GM23338 (cell line): ENCODE data around the gene TGFBRAP1. TPM values are rescaled to one million over a fixed set of nuclear protein-coding genes. Genes with fewer than 3 reads are reported as not detected.

Source experiments
- ATAC-seq: fragments of 200-7000 bp; cut with Tn5 transposase; 3 replicates; pipeline ENCODE4 v1.9.1; 2020
- DNase-seq: peaks from one replicate; pipeline ENCODE4 v3.0.0-alpha.2; 2015; ENCODE audit warnings: low spot score
- H2AFZ ChIP-seq: fragments of 200-600 bp; sonication (generic); 2 replicates; pipeline ENCODE4 v1.8.0; 2016; ENCODE audit warnings: antibody characterized with exemption, mild to moderate bottlenecking, moderate library complexity
- H3F3A ChIP-seq: fragments of 200-600 bp; sonication (generic); replicated peaks from 2 replicates; pipeline ENCODE4 v1.8.0; 2017; ENCODE audit warnings: antibody characterized with exemption, mixed run types, low read depth
- H3K27ac ChIP-seq: fragments of 200-600 bp; sonication (generic); 2 replicates; pipeline ENCODE4 v1.6.1; 2016; ENCODE audit warnings: low read depth
- H3K27me3 ChIP-seq: fragments of 200-600 bp; sonication (generic); 2 replicates; pipeline ENCODE4 v1.8.0; 2016; ENCODE audit warnings: mild to moderate bottlenecking, mixed run types, moderate library complexity; ENCODE audit not compliant: insufficient read depth
- H3K36me3 ChIP-seq: fragments of 200-600 bp; sonication (generic); 2 replicates; pipeline ENCODE4 v1.8.0; 2016; ENCODE audit warnings: mild to moderate bottlenecking; ENCODE audit not compliant: insufficient read depth
- H3K4me1 ChIP-seq: fragments of 200-600 bp; sonication (generic); 2 replicates; pipeline ENCODE4 v1.8.0; 2016; ENCODE audit warnings: mild to moderate bottlenecking, moderate library complexity; ENCODE audit not compliant: insufficient read depth
- H3K4me2 ChIP-seq: fragments of 200-600 bp; sonication (generic); 2 replicates; pipeline ENCODE4 v1.7.1; 2017; ENCODE audit warnings: mixed run types
- H3K4me3 ChIP-seq: fragments of 200-600 bp; sonication (generic); 2 replicates; pipeline ENCODE4 v1.6.1; 2016; ENCODE audit warnings: mixed run types
- H3K79me2 ChIP-seq: fragments of 200-600 bp; sonication (generic); replicated peaks from 2 replicates; pipeline ENCODE4 v1.8.0; 2017; ENCODE audit warnings: mild to moderate bottlenecking; ENCODE audit not compliant: insufficient read depth
- H3K9me2 ChIP-seq: fragments of 200-600 bp; sonication (generic); 2 replicates; pipeline ENCODE4 v1.8.0; 2017; ENCODE audit not compliant: insufficient read depth
- H4K20me1 ChIP-seq: fragments of 200-600 bp; sonication (generic); replicated peaks from 2 replicates; pipeline ENCODE4 v1.8.0; 2017; ENCODE audit warnings: mild to moderate bottlenecking; ENCODE audit not compliant: insufficient read depth
- H3K27ac Mint-ChIP-seq: 2 replicates; pipeline ENCODE4 v1.8.0; 2020; ENCODE audit warnings: inconsistent platforms, mild to moderate bottlenecking, moderate library complexity, mixed read lengths
- H3K27me3 Mint-ChIP-seq: 3 replicates; pipeline ENCODE4 v1.8.0; 2022; ENCODE audit warnings: low read depth, mild to moderate bottlenecking, moderate library complexity, mixed read lengths, inconsistent platforms; ENCODE audit not compliant: insufficient read depth, poor library complexity
- H3K36me3 Mint-ChIP-seq: 3 replicates; pipeline ENCODE4 v1.8.0; 2021; ENCODE audit warnings: low read depth, mild to moderate bottlenecking, inconsistent platforms, moderate library complexity, mixed read lengths
- H3K4me1 Mint-ChIP-seq: 3 replicates; pipeline ENCODE4 v1.8.0; 2020; ENCODE audit warnings: mild to moderate bottlenecking, inconsistent platforms, mixed read lengths
- H3K4me3 Mint-ChIP-seq: 3 replicates; pipeline ENCODE4 v1.8.0; 2021; ENCODE audit warnings: moderate library complexity, mild to moderate bottlenecking, inconsistent platforms, mixed read lengths
- H3K9me3 Mint-ChIP-seq: 3 replicates; pipeline ENCODE4 v1.8.0; 2020; ENCODE audit warnings: moderate library complexity, mild to moderate bottlenecking, inconsistent platforms, mixed read lengths
- CREB1 ChIP-seq: fragments of 250-450 bp; sonication (Bioruptor Pico); IDR thresholded peaks from 2 replicates; pipeline ENCODE4 v1.5.0; 2020; ENCODE audit warnings: low read depth, mild to moderate bottlenecking, moderate library complexity
- EZH2phosphoT487 ChIP-seq: fragments of 200-600 bp; sonication (generic); IDR thresholded peaks from one replicate; pipeline ENCODE4 v1.8.1; 2018; ENCODE audit warnings: antibody characterized with exemption; ENCODE audit not compliant: unreplicated experiment
- JUNB ChIP-seq: IDR thresholded peaks from one replicate; pipeline ENCODE4 v1.6.1; 2016; ENCODE audit warnings: antibody characterized with exemption; ENCODE audit not compliant: unreplicated experiment
- STAT1 ChIP-seq: IDR thresholded peaks from one replicate; pipeline ENCODE4 v1.6.1; 2016; ENCODE audit warnings: antibody characterized with exemption; ENCODE audit not compliant: unreplicated experiment
- ZNF331 ChIP-seq: fragments of 250-450 bp; sonication (Bioruptor Pico); IDR thresholded peaks from 2 replicates; pipeline ENCODE4 v1.5.0; 2020; ENCODE audit warnings: low read depth, mild to moderate bottlenecking, moderate library complexity
- polyA plus RNA-seq: library from polyadenylated mRNA; unstranded; fragments of >200 nt; fragmentation: Nextera tagmentation; extraction: Ambion mirVana; gene quantifications from 2 replicates; pipeline ENCODE4 v1.2.1, GENCODE V29; 2016
- total RNA-seq: library from RNA; depleted of rRNA; stranded (reverse); fragments of >200 nt; shearing (Covaris generic); gene quantifications from 2 replicates; pipeline ENCODE4 v1.2.3, GENCODE V29; 2014
- TF ChIP-seq, protein P1 (sequence below): IDR thresholded peaks from 2 replicates; pipeline ENCODE4 v1.6.1; 2016; ENCODE audit warnings: antibody characterized with exemption
- TF ChIP-seq, protein P2 (sequence below): fragments of 250-450 bp; sonication (Bioruptor Pico); IDR thresholded peaks from 2 replicates; pipeline ENCODE4 v1.5.0; 2020; ENCODE audit warnings: mild to moderate bottlenecking, moderate library complexity

Gene TGFBRAP1
- total and polyA plus RNA-seq, 2 experiments from 2014 or later = 6.3 to 23.5 TPM

DNA sequence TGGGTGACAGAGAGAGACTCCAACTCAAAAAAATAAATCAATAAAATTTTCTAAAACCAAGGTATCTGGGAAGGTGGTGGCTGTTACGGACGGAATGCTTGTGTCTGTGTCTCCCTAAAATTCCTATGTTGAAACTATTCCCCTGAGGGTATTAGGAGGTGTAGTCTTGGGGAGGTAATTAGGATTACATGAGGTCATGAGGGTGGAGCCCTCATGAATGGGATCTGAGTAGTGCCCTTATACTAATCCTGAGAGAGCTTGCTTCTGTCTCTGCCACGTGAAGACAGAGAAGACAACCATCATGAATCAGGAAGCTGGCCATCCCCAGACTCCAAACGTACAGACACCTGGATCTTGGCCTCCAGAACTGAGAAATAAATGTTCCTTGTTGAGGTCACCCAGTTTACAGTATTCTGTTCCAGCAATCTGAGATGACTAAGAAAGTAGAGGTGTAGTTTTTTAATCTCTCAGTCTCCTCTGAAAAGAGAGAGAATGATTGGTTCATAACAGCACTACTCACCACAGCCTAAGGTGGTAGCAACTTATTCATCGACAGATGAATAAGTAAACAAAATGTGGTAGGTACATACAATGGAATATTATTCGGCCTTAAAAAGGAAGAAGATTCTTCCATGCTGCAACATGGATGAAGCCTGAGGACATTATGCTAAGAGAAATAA lies 38.4 kb downstream of the TGFBRAP1 start (continued):
- TF ChIP-seq ZNF331 = no peak
- TF ChIP-seq, protein P1, sequence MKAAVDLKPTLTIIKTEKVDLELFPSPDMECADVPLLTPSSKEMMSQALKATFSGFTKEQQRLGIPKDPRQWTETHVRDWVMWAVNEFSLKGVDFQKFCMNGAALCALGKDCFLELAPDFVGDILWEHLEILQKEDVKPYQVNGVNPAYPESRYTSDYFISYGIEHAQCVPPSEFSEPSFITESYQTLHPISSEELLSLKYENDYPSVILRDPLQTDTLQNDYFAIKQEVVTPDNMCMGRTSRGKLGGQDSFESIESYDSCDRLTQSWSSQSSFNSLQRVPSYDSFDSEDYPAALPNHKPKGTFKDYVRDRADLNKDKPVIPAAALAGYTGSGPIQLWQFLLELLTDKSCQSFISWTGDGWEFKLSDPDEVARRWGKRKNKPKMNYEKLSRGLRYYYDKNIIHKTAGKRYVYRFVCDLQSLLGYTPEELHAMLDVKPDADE = no peak
- no peak for TF ChIP-seq JUNB
- TF ChIP-seq EZH2phosphoT487 = no peak
- TF ChIP-seq, protein P2, sequence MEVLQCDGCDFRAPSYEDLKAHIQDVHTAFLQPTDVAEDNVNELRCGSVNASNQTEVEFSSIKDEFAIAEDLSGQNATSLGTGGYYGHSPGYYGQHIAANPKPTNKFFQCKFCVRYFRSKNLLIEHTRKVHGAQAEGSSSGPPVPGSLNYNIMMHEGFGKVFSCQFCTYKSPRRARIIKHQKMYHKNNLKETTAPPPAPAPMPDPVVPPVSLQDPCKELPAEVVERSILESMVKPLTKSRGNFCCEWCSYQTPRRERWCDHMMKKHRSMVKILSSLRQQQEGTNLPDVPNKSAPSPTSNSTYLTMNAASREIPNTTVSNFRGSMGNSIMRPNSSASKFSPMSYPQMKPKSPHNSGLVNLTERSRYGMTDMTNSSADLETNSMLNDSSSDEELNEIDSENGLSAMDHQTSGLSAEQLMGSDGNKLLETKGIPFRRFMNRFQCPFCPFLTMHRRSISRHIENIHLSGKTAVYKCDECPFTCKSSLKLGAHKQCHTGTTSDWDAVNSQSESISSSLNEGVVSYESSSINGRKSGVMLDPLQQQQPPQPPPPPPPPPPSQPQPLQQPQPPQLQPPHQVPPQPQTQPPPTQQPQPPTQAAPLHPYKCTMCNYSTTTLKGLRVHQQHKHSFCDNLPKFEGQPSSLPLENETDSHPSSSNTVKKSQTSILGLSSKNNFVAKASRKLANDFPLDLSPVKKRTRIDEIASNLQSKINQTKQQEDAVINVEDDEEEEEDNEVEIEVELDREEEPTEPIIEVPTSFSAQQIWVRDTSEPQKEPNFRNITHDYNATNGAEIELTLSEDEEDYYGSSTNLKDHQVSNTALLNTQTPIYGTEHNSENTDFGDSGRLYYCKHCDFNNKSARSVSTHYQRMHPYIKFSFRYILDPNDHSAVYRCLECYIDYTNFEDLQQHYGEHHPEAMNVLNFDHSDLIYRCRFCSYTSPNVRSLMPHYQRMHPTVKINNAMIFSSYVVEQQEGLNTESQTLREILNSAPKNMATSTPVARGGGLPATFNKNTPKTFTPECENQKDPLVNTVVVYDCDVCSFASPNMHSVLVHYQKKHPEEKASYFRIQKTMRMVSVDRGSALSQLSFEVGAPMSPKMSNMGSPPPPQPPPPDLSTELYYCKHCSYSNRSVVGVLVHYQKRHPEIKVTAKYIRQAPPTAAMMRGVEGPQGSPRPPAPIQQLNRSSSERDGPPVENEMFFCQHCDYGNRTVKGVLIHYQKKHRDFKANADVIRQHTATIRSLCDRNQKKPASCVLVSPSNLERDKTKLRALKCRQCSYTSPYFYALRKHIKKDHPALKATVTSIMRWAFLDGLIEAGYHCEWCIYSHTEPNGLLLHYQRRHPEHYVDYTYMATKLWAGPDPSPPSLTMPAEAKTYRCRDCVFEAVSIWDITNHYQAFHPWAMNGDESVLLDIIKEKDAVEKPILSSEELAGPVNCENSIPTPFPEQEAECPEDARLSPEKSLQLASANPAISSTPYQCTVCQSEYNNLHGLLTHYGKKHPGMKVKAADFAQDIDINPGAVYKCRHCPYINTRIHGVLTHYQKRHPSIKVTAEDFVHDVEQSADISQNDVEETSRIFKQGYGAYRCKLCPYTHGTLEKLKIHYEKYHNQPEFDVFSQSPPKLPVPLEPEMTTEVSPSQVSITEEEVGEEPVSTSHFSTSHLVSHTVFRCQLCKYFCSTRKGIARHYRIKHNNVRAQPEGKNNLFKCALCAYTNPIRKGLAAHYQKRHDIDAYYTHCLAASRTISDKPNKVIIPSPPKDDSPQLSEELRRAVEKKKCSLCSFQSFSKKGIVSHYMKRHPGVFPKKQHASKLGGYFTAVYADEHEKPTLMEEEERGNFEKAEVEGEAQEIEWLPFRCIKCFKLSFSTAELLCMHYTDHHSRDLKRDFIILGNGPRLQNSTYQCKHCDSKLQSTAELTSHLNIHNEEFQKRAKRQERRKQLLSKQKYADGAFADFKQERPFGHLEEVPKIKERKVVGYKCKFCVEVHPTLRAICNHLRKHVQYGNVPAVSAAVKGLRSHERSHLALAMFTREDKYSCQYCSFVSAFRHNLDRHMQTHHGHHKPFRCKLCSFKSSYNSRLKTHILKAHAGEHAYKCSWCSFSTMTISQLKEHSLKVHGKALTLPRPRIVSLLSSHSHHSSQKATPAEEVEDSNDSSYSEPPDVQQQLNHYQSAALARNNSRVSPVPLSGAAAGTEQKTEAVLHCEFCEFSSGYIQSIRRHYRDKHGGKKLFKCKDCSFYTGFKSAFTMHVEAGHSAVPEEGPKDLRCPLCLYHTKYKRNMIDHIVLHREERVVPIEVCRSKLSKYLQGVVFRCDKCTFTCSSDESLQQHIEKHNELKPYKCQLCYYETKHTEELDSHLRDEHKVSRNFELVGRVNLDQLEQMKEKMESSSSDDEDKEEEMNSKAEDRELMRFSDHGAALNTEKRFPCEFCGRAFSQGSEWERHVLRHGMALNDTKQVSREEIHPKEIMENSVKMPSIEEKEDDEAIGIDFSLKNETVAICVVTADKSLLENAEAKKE (CRISPR knock-in tag) = no peak
- no peak for TF ChIP-seq STAT1

DNA sequence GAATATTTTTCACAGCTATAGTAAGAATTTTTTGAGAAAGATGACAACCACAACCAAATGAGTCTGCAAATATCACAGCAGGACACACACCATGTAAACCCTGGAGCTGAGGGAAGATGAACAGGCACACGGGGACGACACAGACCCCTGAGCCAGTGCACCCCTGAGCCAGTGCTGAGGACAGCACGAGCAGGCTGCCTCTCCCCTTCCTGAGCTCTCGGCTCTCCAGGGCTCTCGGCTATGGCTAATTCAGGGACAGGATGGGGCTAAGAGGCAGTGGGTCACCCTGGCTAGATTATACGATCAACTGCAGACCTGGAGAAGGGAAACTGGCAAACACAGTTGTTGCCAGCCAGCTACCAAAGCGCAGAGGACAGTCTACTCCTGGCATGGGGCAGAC lies 41.4 kb downstream of the TGFBRAP1 start:
- no peak for DNase-seq
- TF ChIP-seq, protein P1 = no peak
- no peak for TF ChIP-seq STAT1
- no peak for TF ChIP-seq CREB1 (CRISPR knock-in tag)
- H3K4me3 Mint-ChIP-seq = no peak overlapping the region
- no peak overlapping the region for H2AFZ ChIP-seq
- no peak overlapping the region for H3K27ac ChIP-seq
- peaks cover 2% of the 10 kb centered on the region for H3K27me3 Mint-ChIP-seq
- ATAC-seq = peak; percentile 61
- peak overlapping the region; percentile 75; the same call in 1 of the 2 replicates for H3K27ac Mint-ChIP-seq
- H3K36me3 ChIP-seq = peaks cover 11% of the 10 kb centered on the region
- H3K4me2 ChIP-seq = no peak overlapping the region
- H3K79me2 ChIP-seq = no peaks in the 10 kb centered on the region
- H3K4me1 Mint-ChIP-seq = peaks cover 4% of the 10 kb centered on the region; the same call in 2 of the 3 replicates
- peaks cover 27% of the 10 kb centered on the region for H3K36me3 Mint-ChIP-seq
- no peaks in the 10 kb centered on the region; the same call in 1 of the 2 replicates for H4K20me1 ChIP-seq
- no peaks in the 10 kb centered on the region for H3K27me3 ChIP-seq
- H3K9me3 Mint-ChIP-seq = no peaks in the 10 kb centered on the region
- H3K9me2 ChIP-seq = no peaks in the 10 kb centered on the region
- no peaks in the 10 kb centered on the region for H3K4me1 ChIP-seq
- H3F3A ChIP-seq = no peaks in the 10 kb centered on the region
- H3K4me3 ChIP-seq = no peak overlapping the region
